DMS 273 (cell line): Measurements from ENCODE around the gene ZNF44.
"Not testable (repeated sequence)": the region's sequence is repeated elsewhere in the genome, so short reads cannot be mapped to it uniquely, and the experiment has no call there.

Source experiments
- DNase-seq: peaks from one replicate; lab custom pipeline; 2025; ENCODE audit not compliant: unreplicated experiment; lab: John Stamatoyannopoulos, UW

ZNF44 gene

GRCh38 chr19:12294249-12295158, at the start of gene ZNF44:
Gene ZNF44 (minus strand): TSS chr19:12294883. CDS start chr19:12294694, 189 bp downstream.
- DNase-seq = peak; percentile 98

- DNase-seq = peak; percentile 97
Measured at GRCh38 chr19:12333162-12334159, 38.8 kb upstream of the ZNF44 start, which contains the start of gene ZNF563. Gene ZNF563 (minus strand): TSS chr19:12333633. CDS start chr19:12333482, 151 bp downstream.

- no peak for DNase-seq
Measured at GRCh38 chr19:12331211-12331941, 36.7 kb upstream of the ZNF44 start.

GRCh38 chr19:12330340-12330739, 35.7 kb upstream of the ZNF44 start:
- no peak for DNase-seq

- DNase-seq = no peak
Measured at GRCh38 chr19:12325690-12326089, 31.0 kb upstream of the ZNF44 start.

GRCh38 chr19:12318782-12319413, 24.2 kb upstream of the ZNF44 start:
- no peak for DNase-seq

GRCh38 chr19:12314553-12314952, 19.9 kb upstream of the ZNF44 start:
- no peak for DNase-seq

GRCh38 chr19:12308891-12309290, 14.2 kb upstream of the ZNF44 start:
- not testable (repeated sequence) for DNase-seq

- no peak for DNase-seq
Measured at GRCh38 chr19:12295191-12295590, 508 bp upstream of the ZNF44 start.

- peak; percentile 63 for DNase-seq
Measured at GRCh38 chr19:12293777-12294248, 870 bp downstream of the ZNF44 start.

GRCh38 chr19:12289790-12290065, 5.0 kb downstream of the ZNF44 start:
- DNase-seq = no peak

GRCh38 chr19:12287958-12288500, 6.7 kb downstream of the ZNF44 start:
- no peak for DNase-seq

- no peak for DNase-seq
Measured at GRCh38 chr19:12284631-12285030, 10.1 kb downstream of the ZNF44 start.

GRCh38 chr19:12284226-12284625, 10.5 kb downstream of the ZNF44 start:
- DNase-seq = no peak

GRCh38 chr19:12278713-12279112, 16.0 kb downstream of the ZNF44 start:
- DNase-seq = no peak

- DNase-seq = no peak
Measured at GRCh38 chr19:12272980-12273901, 21.4 kb downstream of the ZNF44 start.

GRCh38 chr19:12272386-12272785, 22.3 kb downstream of the ZNF44 start:
- no peak for DNase-seq

- DNase-seq = no peak
Measured at GRCh38 chr19:12270854-12271253, 23.8 kb downstream of the ZNF44 start.
